Activated naive CD8-positive, alpha-beta T cell (primary cell): Measurements from ENCODE around the gene NHLRC4.
A peak's percentile ranks its signal among the peaks of the same experiment; 100 is the strongest.
"Not testable (repeated sequence)": the region's sequence is repeated elsewhere in the genome, so short reads cannot be mapped to it uniquely, and the experiment has no call there.

ENCODE experiments used
- H3K27ac Mint-ChIP-seq: one replicate; pipeline ENCODE4 v1.8.0; 2021; ENCODE audit warnings: mixed read lengths
- H3K27me3 Mint-ChIP-seq: one replicate; pipeline ENCODE4 v1.8.0; 2021; ENCODE audit warnings: mixed read lengths
- H3K36me3 Mint-ChIP-seq: one replicate; pipeline ENCODE4 v1.8.0; 2021; ENCODE audit warnings: mixed read lengths
- H3K4me1 Mint-ChIP-seq: one replicate; pipeline ENCODE4 v1.8.0; 2021; ENCODE audit warnings: low read depth, mixed read lengths
- H3K4me3 Mint-ChIP-seq: one replicate; pipeline ENCODE4 v1.8.0; 2021; ENCODE audit warnings: mild to moderate bottlenecking, mixed read lengths
- H3K9me3 Mint-ChIP-seq: one replicate; pipeline ENCODE4 v1.8.0; 2021; ENCODE audit warnings: low read depth, mixed read lengths

NHLRC4 gene

DNA sequence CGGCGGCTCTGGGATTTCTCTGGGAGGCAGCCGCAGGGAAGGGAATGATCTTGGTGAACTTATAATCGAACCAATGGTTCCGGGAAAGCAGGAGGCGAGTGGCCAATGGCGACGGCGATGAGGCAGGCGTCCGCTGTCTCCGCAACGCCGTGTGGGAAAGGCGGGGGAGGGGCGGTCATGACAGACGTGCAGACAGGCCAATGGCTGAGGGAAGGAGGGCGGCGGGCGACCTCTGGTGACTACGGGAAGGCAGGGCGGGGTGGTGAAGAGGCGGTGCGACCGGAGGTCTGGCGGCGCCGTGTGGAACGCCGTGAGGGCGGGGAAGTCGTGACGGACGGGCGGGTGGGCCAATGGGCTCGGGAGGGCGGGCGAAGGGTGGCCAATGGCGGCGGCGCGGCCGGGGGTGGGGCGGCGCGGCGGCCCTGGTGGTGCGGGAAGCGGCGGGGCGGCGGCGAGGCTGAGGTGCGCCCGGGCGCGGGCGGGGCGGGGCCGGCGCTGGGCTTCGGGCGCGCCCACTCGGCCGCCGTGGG lies 22.9 kb downstream of the NHLRC4 start, which contains the start of gene RAB40C:
RAB40C (plus strand) TSS at position 409 of the 530 bp plus-strand sequence. CDS start 226 bp downstream, outside the sequence.
- no peaks in the 10 kb centered on the region for H3K27me3 Mint-ChIP-seq
- H3K9me3 Mint-ChIP-seq, result no peaks in the 10 kb centered on the region
- H3K36me3 Mint-ChIP-seq, result no peaks in the 10 kb centered on the region
- H3K4me1 Mint-ChIP-seq, result peaks cover 25% of the 10 kb centered on the region
- H3K27ac Mint-ChIP-seq, result peak within 1 kb of the TSS; percentile 100
- H3K4me3 Mint-ChIP-seq, result peak within 1 kb of the TSS; percentile 99

GRCh38 chr16:590188-590814 lies 23.5 kb downstream of the NHLRC4 start:
- Mint-ChIP-seq H3K4me1 (peaks cover 25% of the 10 kb centered on the region), H3K4me3 (peak overlapping the region; percentile 92), H3K36me3 (no peaks in the 10 kb centered on the region), H3K27me3 (no peaks in the 10 kb centered on the region), H3K27ac (peak overlapping the region; percentile 80), H3K9me3 (no peaks in the 10 kb centered on the region)

DNA sequence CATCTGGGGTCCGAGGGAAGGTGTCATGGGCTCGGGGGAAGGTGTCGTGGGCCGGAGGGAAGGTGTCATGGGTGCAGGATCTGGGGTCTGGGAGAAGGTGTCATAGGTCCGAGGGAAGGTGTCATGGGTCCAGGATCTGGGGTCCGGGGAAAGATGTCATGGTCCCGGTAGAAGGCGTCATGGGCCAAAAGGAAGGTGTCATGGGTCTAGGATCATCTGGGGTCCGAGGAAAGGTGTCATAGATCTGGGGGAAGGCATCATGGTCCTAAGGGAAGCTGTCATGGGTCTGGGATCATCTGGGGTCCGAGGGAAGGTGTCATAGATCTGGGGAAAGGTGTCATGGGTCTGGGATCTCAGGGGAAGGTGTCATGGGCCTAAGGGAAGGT lies 24.0 kb downstream of the NHLRC4 start:
- H3K9me3 Mint-ChIP-seq, result no peaks in the 10 kb centered on the region
- H3K36me3 Mint-ChIP-seq, result no peaks in the 10 kb centered on the region
- peaks cover 25% of the 10 kb centered on the region for H3K4me1 Mint-ChIP-seq
- H3K4me3 Mint-ChIP-seq, result peak overlapping the region; percentile 92
- H3K27ac Mint-ChIP-seq, result peak overlapping the region; percentile 80
- H3K27me3 Mint-ChIP-seq, result no peaks in the 10 kb centered on the region

- Mint-ChIP-seq H3K4me1 (peaks cover 25% of the 10 kb centered on the region), H3K27me3 (no peaks in the 10 kb centered on the region), H3K36me3 (no peaks in the 10 kb centered on the region), H3K9me3 (no peaks in the 10 kb centered on the region), H3K27ac (peak overlapping the region; percentile 80), H3K4me3 (peak overlapping the region; percentile 92)
Measured at GRCh38 chr16:591231-591630, 24.4 kb downstream of the NHLRC4 start.

- Mint-ChIP-seq H3K4me3 (peak overlapping the region; percentile 23), H3K9me3 (no peaks in the 10 kb centered on the region), H3K27ac (no peak overlapping the region), H3K27me3 (no peaks in the 10 kb centered on the region), H3K4me1 (peaks cover 25% of the 10 kb centered on the region), H3K36me3 (no peaks in the 10 kb centered on the region)
Measured at GRCh38 chr16:591892-592517, 25.2 kb downstream of the NHLRC4 start.

DNA sequence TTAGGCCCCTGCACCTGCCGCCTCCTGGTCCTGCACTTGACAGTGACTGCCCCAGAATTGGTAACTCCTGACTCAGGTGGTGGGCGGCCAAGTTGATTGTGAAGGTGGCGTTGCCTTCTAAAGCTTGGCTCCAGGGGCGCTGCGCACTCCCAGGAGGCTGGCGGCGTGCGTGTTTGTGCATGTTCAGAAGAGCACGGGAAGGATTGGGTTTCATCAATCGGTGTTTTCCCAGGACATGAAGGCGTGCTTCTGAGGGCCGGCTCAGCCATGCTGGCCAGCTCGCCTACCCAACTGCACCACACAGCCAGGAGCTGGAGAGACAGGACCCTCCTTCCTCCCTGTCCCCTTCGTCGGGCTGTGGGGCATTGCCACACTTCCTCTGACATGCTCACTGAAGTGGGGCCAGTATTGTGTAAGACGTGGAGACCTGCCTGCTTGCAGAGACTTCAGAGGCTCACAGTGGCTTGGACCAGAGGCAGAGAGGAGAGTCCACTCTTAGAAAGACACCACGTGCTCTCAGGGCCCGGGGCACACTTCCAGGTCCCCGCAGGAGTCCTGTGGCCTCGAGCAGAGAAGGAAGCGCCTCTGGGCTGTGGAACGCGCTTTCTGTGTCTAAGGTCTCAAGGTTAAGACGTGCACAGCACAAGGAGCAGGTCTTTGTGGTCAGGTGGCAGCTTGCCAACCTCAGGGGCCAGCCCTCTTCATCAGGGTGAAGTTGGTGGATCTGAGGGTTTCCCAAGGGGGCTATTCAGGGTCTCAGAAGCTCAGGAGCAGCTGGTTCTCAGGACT lies 25.9 kb downstream of the NHLRC4 start:
- Mint-ChIP-seq H3K27ac (no peak overlapping the region), H3K4me1 (peaks cover 22% of the 10 kb centered on the region), H3K36me3 (no peaks in the 10 kb centered on the region), H3K9me3 (no peaks in the 10 kb centered on the region), H3K27me3 (no peaks in the 10 kb centered on the region), H3K4me3 (no peak overlapping the region)

- no peaks in the 10 kb centered on the region for H3K9me3 Mint-ChIP-seq
- no peak overlapping the region for H3K27ac Mint-ChIP-seq
- no peaks in the 10 kb centered on the region for H3K36me3 Mint-ChIP-seq
- H3K27me3 Mint-ChIP-seq, result no peaks in the 10 kb centered on the region
- no peak overlapping the region for H3K4me3 Mint-ChIP-seq
- H3K4me1 Mint-ChIP-seq, result peaks cover 19% of the 10 kb centered on the region
Measured at GRCh38 chr16:593406-593805, 26.6 kb downstream of the NHLRC4 start.

GRCh38 chr16:593807-594206 lies 27.0 kb downstream of the NHLRC4 start:
- no peak overlapping the region for H3K27ac Mint-ChIP-seq
- H3K4me3 Mint-ChIP-seq, result no peak overlapping the region
- peaks cover 18% of the 10 kb centered on the region for H3K4me1 Mint-ChIP-seq

DNA sequence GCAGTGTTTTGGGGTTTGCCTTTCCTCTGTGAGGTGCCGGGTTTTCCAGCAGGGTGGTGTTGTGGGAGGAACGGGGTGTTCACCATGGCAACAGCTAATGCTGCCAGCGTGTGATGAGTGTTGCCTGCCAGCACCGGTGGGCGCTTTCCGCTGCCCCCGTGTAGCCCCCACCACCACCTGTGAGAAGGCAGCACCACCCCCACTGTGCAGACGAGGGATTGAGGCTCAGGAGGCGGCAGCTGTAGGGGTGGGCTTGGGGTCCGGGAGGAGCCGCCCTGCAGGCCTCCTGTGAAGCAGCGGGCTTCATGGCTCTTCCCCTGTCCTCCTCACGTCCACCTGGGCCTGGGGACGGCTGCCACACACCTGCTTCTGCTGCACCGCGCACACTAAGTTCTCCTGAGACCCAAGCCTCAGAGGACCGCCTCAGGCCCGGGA lies 28.3 kb downstream of the NHLRC4 start:
- no peaks in the 10 kb centered on the region for H3K36me3 Mint-ChIP-seq
- peaks cover 18% of the 10 kb centered on the region for H3K4me1 Mint-ChIP-seq
- no peak overlapping the region for H3K27ac Mint-ChIP-seq
- no peak overlapping the region for H3K4me3 Mint-ChIP-seq
- H3K9me3 Mint-ChIP-seq, result no peaks in the 10 kb centered on the region
- H3K27me3 Mint-ChIP-seq, result no peaks in the 10 kb centered on the region

More at GRCh38 chr16:593807-594206, 27.0 kb downstream of the NHLRC4 start:
- Mint-ChIP-seq H3K27me3 (no peaks in the 10 kb centered on the region), H3K36me3 (no peaks in the 10 kb centered on the region), H3K9me3 (no peaks in the 10 kb centered on the region)

- Mint-ChIP-seq H3K27ac (no peak overlapping the region), H3K36me3 (no peaks in the 10 kb centered on the region), H3K4me1 (peaks cover 13% of the 10 kb centered on the region), H3K9me3 (no peaks in the 10 kb centered on the region), H3K4me3 (no peak overlapping the region), H3K27me3 (no peaks in the 10 kb centered on the region)
Measured at GRCh38 chr16:595942-596735, 29.3 kb downstream of the NHLRC4 start.

DNA sequence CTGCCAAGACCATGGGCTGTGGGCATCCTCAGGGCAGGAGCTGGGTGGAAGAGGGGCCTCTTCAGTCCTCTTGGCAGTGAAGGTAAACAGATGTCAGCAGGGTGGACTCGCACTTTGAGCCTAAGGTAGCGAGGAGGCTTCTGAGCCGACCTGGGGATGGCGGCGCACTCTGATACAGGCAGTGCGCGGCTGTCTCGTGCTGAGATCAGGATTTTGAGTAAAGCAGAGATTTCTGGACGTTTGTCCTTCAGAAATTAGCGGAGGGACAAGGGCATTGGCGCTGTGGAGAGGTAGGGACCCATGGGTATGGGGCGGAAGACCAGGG lies 29.9 kb downstream of the NHLRC4 start:
- Mint-ChIP-seq H3K4me1 (peaks cover 10% of the 10 kb centered on the region), H3K9me3 (no peaks in the 10 kb centered on the region), H3K4me3 (no peak overlapping the region), H3K27ac (no peak overlapping the region), H3K36me3 (no peaks in the 10 kb centered on the region), H3K27me3 (no peaks in the 10 kb centered on the region)

DNA sequence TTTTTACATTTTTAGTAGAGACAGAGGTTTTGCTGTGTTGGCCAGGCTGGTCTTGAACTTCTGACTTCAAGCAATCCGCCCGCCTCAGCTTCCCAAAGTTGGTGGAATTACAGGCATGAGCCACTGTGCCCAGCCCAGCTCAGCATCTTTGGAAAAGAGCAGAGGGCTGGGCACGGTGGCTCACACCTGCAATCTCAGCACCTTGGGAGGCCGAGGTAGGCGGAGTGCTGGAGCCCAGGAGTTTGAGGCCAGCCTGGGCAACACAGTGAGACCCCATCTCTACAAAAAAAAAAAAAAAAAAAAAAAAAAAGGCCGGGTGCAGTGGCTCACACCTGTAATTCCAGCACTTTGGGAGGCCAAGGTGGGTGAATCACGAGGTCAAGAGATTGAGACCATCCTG lies 30.9 kb downstream of the NHLRC4 start:
- H3K4me3 Mint-ChIP-seq, H3K27me3 Mint-ChIP-seq, H3K9me3 Mint-ChIP-seq, H3K27ac Mint-ChIP-seq, H3K4me1 Mint-ChIP-seq, H3K36me3 Mint-ChIP-seq: not testable (repeated sequence)

DNA sequence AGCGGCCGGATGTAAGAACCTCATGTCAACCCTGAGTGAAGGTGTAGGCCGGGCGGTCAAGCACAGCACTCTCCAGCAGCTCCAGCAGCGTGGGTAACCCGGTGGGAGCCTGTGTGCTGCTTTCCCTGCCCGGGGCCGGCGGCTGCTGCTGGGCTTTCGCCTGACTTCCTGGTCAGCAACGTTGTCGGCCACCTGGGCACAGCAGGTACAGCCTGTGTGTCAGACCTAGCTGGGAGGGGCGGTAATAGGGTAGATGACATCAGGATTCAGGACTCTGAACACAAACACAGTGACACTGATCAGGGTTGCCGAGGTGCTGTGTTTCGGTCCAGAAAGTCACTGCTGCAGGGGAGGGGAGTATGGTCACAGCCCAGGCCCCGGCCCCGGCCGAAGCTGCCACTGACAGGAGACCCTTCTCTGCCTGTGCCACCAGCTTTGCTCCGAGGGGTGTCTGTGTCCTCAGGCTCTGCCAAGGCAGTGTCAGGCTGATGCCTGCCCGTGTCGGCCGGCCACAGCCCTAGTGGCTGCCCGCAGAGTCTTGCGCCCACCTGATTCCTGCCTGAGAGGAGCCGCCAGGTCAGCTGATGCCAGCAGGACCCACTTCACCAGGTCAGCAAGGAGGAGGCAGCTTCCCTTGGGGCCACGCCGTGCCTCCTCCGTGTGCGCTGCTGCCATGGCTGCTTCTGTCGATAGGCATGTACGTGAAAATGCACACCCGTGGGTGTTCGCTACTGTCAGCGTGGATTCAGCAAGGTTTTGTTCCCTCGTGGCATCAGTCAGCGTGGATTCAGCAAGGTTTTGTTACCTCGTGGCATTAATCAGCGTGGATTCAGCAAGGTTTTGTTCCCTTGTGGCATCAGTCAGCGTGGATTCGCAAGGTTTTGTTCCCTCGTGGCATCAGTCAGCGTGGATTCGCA lies 32.3 kb downstream of the NHLRC4 start:
- H3K36me3 Mint-ChIP-seq, result no peaks in the 10 kb centered on the region
- H3K4me3 Mint-ChIP-seq, result no peak overlapping the region
- H3K27me3 Mint-ChIP-seq, result no peaks in the 10 kb centered on the region
- no peak overlapping the region for H3K27ac Mint-ChIP-seq
- peaks cover 16% of the 10 kb centered on the region for H3K4me1 Mint-ChIP-seq
- H3K9me3 Mint-ChIP-seq, result no peaks in the 10 kb centered on the region

DNA sequence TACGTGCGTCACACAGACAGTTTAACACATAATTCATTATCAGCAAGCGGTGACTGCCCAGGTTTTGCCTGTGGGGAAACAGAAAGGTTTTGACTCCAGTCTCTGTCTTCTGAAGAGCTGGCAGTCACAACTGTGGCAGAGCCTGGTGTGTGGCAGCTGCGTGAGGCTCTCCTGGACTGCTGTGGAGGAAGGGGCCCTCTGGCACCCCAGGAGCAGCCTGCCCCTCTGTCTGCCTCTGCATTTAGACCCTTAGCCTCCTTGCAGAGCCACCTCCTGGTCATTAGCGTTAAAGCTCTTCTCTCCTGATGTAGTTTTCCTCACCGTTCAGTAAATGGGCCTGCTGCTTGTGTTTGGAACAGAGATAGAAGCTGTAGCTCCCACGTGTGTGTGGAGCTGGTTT lies 34.0 kb downstream of the NHLRC4 start:
- H3K27ac Mint-ChIP-seq, result no peak overlapping the region
- no peak overlapping the region for H3K4me3 Mint-ChIP-seq

More for the DNA sequence above, 34.0 kb downstream of the NHLRC4 start:
- peaks cover 15% of the 10 kb centered on the region for H3K4me1 Mint-ChIP-seq
- no peaks in the 10 kb centered on the region for H3K36me3 Mint-ChIP-seq
- no peaks in the 10 kb centered on the region for H3K9me3 Mint-ChIP-seq
- no peaks in the 10 kb centered on the region for H3K27me3 Mint-ChIP-seq
